SK-N-SH (cell line): ENCODE data around the gene PTGDS. TPM values are rescaled to one million over a fixed set of nuclear protein-coding genes. Genes with fewer than 3 reads are reported as not detected.

Experiments used
- CTCF ChIA-PET: fragments of 300-600, 350-600 bp; formaldehyde crosslinking; extraction: SDS; loops from one replicate; lab custom pipeline; 2021; lab: Yijun Ruan, JAX
- POLR2A ChIA-PET: fragments of 350-600 bp; sonication (Branson Sonifier 250); formaldehyde crosslinking; extraction: SDS; loops from one replicate; lab custom pipeline; 2020; ENCODE audit warnings: antibody characterized with exemption, inconsistent platforms; lab: Yijun Ruan, JAX
- DNase-seq: peaks from one replicate; pipeline ENCODE4 v3.0.0; 2012
- H2AFZ ChIP-seq: fragments of 200-600 bp; sonication (generic); 2 replicates; pipeline ENCODE4 v1.8.1; 2016; ENCODE audit warnings: antibody characterized with exemption, mild to moderate bottlenecking, low read depth
- H3F3A ChIP-seq: fragments of 200-600 bp; sonication (generic); replicated peaks from 2 replicates; pipeline ENCODE3; 2016; ENCODE audit warnings: antibody characterized with exemption, mild to moderate bottlenecking; ENCODE audit not compliant: insufficient read depth
- H3K27ac ChIP-seq, 2 experiments: fragments of 200-500 bp in 1 of 2; fragments of 200-600 bp in 1 of 2; sonication (Bioruptor generic) in 1 of 2; sonication (generic), shearing (Covaris generic) in 1 of 2; 2 replicates each; pipeline versions ENCODE4 v1.5.1 to v1.6.1; 2014 to 2016; ENCODE audit warnings: low read depth in 2 of 2, inconsistent platforms in 1 of 2, low read length in 1 of 2, mild to moderate bottlenecking in 1 of 2, mixed read lengths in 1 of 2
- H3K27me3 ChIP-seq: fragments of 200-600 bp; sonication (generic), shearing (Covaris generic); 2 replicates; pipeline ENCODE4 v1.6.1; 2016; ENCODE audit warnings: mixed run types; ENCODE audit not compliant: insufficient read depth
- H3K36me3 ChIP-seq, 2 experiments: fragments of 200-500 bp in 1 of 2; fragments of 200-600 bp in 1 of 2; sonication (Bioruptor generic) in 1 of 2; sonication (generic) in 1 of 2; replicated peaks in 1 of 2; 2 replicates each; pipeline versions ENCODE3 to v1.5.1; 2014 to 2016; ENCODE audit warnings: low read length in 1 of 2, mild to moderate bottlenecking in 1 of 2; ENCODE audit not compliant: insufficient read depth in 2 of 2, control insufficient read depth in 1 of 2
- H3K4me1 ChIP-seq, 2 experiments: fragments of 200-500 bp in 1 of 2; fragments of 200-600 bp in 1 of 2; sonication (Bioruptor generic) in 1 of 2; sonication (generic), shearing (Covaris generic) in 1 of 2; 2 replicates each; pipeline versions ENCODE4 v1.5.1 to v1.6.1; 2014 to 2016; ENCODE audit warnings: low read depth in 1 of 2, low read length in 1 of 2, mixed run types in 1 of 2; ENCODE audit not compliant: insufficient read depth in 2 of 2, control insufficient read depth in 1 of 2
- H3K4me2 ChIP-seq: fragments of 200-600 bp; sonication (generic), shearing (Covaris generic); 2 replicates; pipeline ENCODE4 v1.6.1; 2017; ENCODE audit warnings: mixed run types
- H3K4me3 ChIP-seq, 2 experiments: fragments of 200-500 bp in 1 of 2; fragments of 200-600 bp in 1 of 2; sonication (Bioruptor generic) in 1 of 2; sonication (generic), shearing (Covaris generic) in 1 of 2; 2 replicates each; pipeline versions ENCODE4 v1.5.1 to v1.8.1; 2014 to 2016; ENCODE audit warnings: low read depth in 2 of 2, inconsistent platforms in 1 of 2, low read length in 1 of 2, mild to moderate bottlenecking in 1 of 2, mixed read lengths in 1 of 2, moderate library complexity in 1 of 2
- H3K79me2 ChIP-seq: fragments of 200-600 bp; sonication (generic); 2 replicates; pipeline ENCODE4 v1.8.1; 2017; ENCODE audit warnings: mild to moderate bottlenecking; ENCODE audit not compliant: insufficient read depth
- H3K9ac ChIP-seq: fragments of 200-600 bp; sonication (generic); 2 replicates; pipeline ENCODE4 v1.6.1; 2017; ENCODE audit warnings: mixed run types
- H3K9me2 ChIP-seq: fragments of 200-600 bp; sonication (generic); 2 replicates; pipeline ENCODE4 v1.6.1; 2017; ENCODE audit warnings: mixed run types
- H3K9me3 ChIP-seq: fragments of 200-600 bp; sonication (generic); 2 replicates; pipeline ENCODE4 v1.6.1; 2017; ENCODE audit warnings: mixed run types, mild to moderate bottlenecking, moderate library complexity
- H4K20me1 ChIP-seq: fragments of 200-600 bp; sonication (generic); 2 replicates; pipeline ENCODE4 v1.6.1; 2017; ENCODE audit warnings: mild to moderate bottlenecking, mixed run types; ENCODE audit not compliant: insufficient read depth
- EP300 ChIP-seq, 2 experiments: IDR thresholded peaks; 2 replicates each; pipeline versions ENCODE4 v1.4.0 to v1.6.1; 2012; ENCODE audit warnings: borderline replicate concordance in 1 of 2, low read depth in 1 of 2, low read length in 1 of 2
- FOSL2 ChIP-seq: IDR thresholded peaks from 2 replicates; pipeline ENCODE4 v1.4.0; 2012; ENCODE audit warnings: low read depth, mild to moderate bottlenecking, moderate library complexity, borderline replicate concordance
- FOXM1 ChIP-seq: IDR thresholded peaks from 2 replicates; pipeline ENCODE4 v1.4.0; 2012; ENCODE audit warnings: low read depth, mild to moderate bottlenecking
- NFIC ChIP-seq: IDR thresholded peaks from 2 replicates; pipeline ENCODE4 v1.4.0; 2012; ENCODE audit warnings: borderline replicate concordance
- POLR2AphosphoS5 ChIP-seq: IDR thresholded peaks from 2 replicates; pipeline ENCODE4 v1.6.1; 2012; ENCODE audit warnings: low read depth, low read length
- RAD21 ChIP-seq: IDR thresholded peaks from 2 replicates; pipeline ENCODE4 v1.6.1; 2012; ENCODE audit warnings: mild to moderate bottlenecking, low read length
- SIN3A ChIP-seq: IDR thresholded peaks from 2 replicates; pipeline ENCODE4 v1.6.1; 2012; ENCODE audit warnings: low read depth, mild to moderate bottlenecking, low read length, moderate library complexity, borderline replicate concordance
- TCF12 ChIP-seq: IDR thresholded peaks from 2 replicates; pipeline ENCODE4 v1.4.0; 2012
- ZBTB33 ChIP-seq: IDR thresholded peaks from 2 replicates; pipeline ENCODE4 v1.4.0; 2012; ENCODE audit warnings: low read depth, borderline replicate concordance
- WGBS: methylation state at CpG from one replicate; pipeline ENCODE4 v1.1.6; 2017; ENCODE audit warnings: low lambda C conversion rate; 5-methylcytosine and 5-hydroxymethylcytosine counted together
- polyA plus RNA-seq, 3 experiments: library from polyadenylated mRNA; depleted of rRNA; stranded (reverse); fragments of >200 nt; gene quantifications; 2 replicates each; pipeline ENCODE4 v1.2.3, GENCODE V29; 2012
- TF ChIP-seq, protein P1 (sequence below): IDR thresholded peaks from 2 replicates; pipeline ENCODE4 v1.4.0; 2012; ENCODE audit warnings: low read depth, borderline replicate concordance
- TF ChIP-seq, protein P2 (sequence below): fragments of 150-350 bp; IDR thresholded peaks from 2 replicates; pipeline ENCODE4 v1.6.1; 2017; ENCODE audit warnings: antibody characterized with exemption, low read length, low read depth, borderline replicate concordance
- TF ChIP-seq, protein P3 (sequence below): IDR thresholded peaks from 2 replicates; pipeline ENCODE4 v1.4.0; 2012; ENCODE audit warnings: low read depth

Gene PTGDS
- polyA plus RNA-seq, 1 of the 3 experiments (the other 2 are of a cell fraction) = not detected

- Histone ChIP-seq H3K27ac (no peak overlapping the region), H2AFZ (no peak overlapping the region), H3F3A (no peaks in the 10 kb centered on the region), H3K9me2 (no peaks in the 10 kb centered on the region), H3K27me3 (no peaks in the 10 kb centered on the region), H3K79me2 (no peaks in the 10 kb centered on the region), H3K9ac (no peak overlapping the region), H3K36me3 (peaks cover 0 to 23% of the 10 kb centered on the region in 2 experiments), H3K4me2 (no peak overlapping the region), H4K20me1 (no peaks in the 10 kb centered on the region), H3K9me3 (no peaks in the 10 kb centered on the region), H3K4me3 (no peak overlapping the region), H3K4me1 (no peaks in the 10 kb centered on the region)
- ChIA-PET POLR2A (no interaction called here), CTCF (interaction anchor here (0.9 to 1.6 kb wide), 2 partner anchors 16 to 36 kb away, joined by 3 to 6 read pairs; partner anchors contain the start of gene PTGDS)
- no peak for DNase-seq
- TF ChIP-seq, protein P1, sequence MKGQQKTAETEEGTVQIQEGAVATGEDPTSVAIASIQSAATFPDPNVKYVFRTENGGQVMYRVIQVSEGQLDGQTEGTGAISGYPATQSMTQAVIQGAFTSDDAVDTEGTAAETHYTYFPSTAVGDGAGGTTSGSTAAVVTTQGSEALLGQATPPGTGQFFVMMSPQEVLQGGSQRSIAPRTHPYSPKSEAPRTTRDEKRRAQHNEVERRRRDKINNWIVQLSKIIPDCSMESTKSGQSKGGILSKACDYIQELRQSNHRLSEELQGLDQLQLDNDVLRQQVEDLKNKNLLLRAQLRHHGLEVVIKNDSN = no peak
- TF ChIP-seq EP300 (IDR thresholded peaks at IDR 0.05; ENCODE audit: borderline replicate concordance in 1 of 2, low read depth in 1 of 2, low read length in 1 of 2) = no peak
- TF ChIP-seq FOSL2 = no peak
- TF ChIP-seq, protein P2, sequence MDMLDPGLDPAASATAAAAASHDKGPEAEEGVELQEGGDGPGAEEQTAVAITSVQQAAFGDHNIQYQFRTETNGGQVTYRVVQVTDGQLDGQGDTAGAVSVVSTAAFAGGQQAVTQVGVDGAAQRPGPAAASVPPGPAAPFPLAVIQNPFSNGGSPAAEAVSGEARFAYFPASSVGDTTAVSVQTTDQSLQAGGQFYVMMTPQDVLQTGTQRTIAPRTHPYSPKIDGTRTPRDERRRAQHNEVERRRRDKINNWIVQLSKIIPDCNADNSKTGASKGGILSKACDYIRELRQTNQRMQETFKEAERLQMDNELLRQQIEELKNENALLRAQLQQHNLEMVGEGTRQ = no peak
- no peak for TF ChIP-seq FOXM1
- 97% methylated on average over 10 of the region's 20 CpGs for WGBS
Measured at GRCh38 chr9:137013571-137013940, 36.3 kb downstream of the PTGDS start.

DNA sequence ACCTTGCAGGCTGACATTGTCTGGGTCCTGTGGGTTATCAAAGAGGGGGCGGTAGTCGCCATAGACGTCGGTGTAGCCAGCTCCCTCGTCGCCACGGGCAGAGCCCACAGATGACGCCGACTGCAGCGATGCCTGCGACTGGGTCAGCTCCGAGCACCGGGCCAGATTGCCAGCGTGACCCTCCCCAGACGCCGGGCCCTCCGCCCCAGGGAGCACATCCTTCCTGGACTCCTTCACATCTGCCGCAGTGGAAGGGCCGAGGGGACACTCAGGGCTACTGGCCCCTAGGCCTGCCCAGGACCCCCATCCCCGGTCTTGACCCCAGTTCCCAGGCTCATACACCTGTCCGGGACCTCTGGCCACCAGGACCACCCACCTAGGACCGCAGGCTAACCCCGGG, 36.9 kb downstream of the PTGDS start:
- Histone ChIP-seq H4K20me1 (no peaks in the 10 kb centered on the region), H3K9me3 (no peaks in the 10 kb centered on the region), H3K9me2 (no peaks in the 10 kb centered on the region), H3K9ac (no peak overlapping the region), H3K27me3 (no peaks in the 10 kb centered on the region), H2AFZ (no peak overlapping the region), H3K79me2 (no peaks in the 10 kb centered on the region), H3K36me3 (peaks cover 0 to 23% of the 10 kb centered on the region in 2 experiments), H3K4me3 (no peak overlapping the region), H3K4me2 (no peak overlapping the region), H3K27ac (no peak overlapping the region), H3F3A (no peaks in the 10 kb centered on the region), H3K4me1 (no peaks in the 10 kb centered on the region)
- POLR2A ChIA-PET = interaction anchor here (1.2 kb wide), 1 partner anchor 22 kb away, joined by 3 read pairs; no protein-coding TSS in a partner anchor
- CTCF ChIA-PET = interaction anchor here (0.9 to 1.6 kb wide), 2 partner anchors 15 to 37 kb away, joined by 3 to 6 read pairs; partner anchors contain the start of gene PTGDS
- 100% methylated on average over 2 of the region's 23 CpGs for WGBS
- no peak for TF ChIP-seq EP300 (IDR thresholded peaks at IDR 0.05; ENCODE audit: borderline replicate concordance in 1 of 2, low read depth in 1 of 2, low read length in 1 of 2)
- no peak for DNase-seq

DNA sequence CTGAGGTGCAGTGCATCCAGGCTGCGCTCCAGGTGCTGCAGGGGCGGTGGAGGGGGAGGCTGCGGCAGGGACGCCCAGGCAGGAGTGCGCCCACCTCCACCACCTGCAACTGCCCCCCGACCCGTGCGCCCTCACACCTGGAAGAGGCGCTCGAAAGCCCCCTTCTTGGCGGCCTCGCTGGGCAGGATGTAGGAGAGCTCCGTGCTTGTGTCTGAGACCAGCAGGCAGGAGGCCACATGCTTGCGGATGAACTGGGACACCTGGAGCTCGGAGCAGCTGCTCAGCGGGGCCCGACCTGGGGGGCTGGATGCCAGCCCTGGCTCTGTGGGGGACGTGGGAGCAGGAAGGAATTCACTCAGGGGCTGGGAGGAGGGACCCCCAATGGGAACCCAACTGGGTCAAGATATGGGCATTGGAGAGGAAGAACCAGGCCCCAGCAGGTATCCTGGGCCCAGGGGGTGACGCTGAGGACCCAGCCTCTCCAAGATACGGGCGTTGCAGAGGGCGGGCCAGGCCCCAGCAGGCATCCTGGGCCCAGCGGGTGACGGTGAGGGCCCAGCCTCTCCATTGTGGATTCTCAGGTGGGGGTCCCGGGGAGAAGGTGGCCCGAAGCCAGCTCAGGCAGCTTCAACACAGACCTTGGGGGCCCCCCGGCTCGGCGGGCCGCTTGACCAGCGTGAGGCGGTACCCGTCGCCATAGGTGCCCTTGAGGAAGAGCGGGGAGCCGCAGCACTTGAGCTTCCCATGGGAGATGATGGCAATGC, 37.7 kb downstream of the PTGDS start:
- WGBS = 94% methylated on average over 21 of the region's 36 CpGs
- H4K20me1 ChIP-seq = no peaks in the 10 kb centered on the region
- H2AFZ ChIP-seq = no peak overlapping the region
- no peak overlapping the region for H3K4me3 ChIP-seq
- no peaks in the 10 kb centered on the region for H3K4me1 ChIP-seq
- no peak overlapping the region for H3K9ac ChIP-seq
- H3K79me2 ChIP-seq = no peaks in the 10 kb centered on the region
- CTCF ChIA-PET = interaction anchor here (0.6 to 1.6 kb wide), 4 partner anchors 10 to 14 kb away, joined by 3 to 6 read pairs (median 4); no protein-coding TSS in a partner anchor
- H3F3A ChIP-seq = no peaks in the 10 kb centered on the region
- no peaks in the 10 kb centered on the region for H3K9me2 ChIP-seq
- no peaks in the 10 kb centered on the region for H3K27me3 ChIP-seq
- POLR2A ChIA-PET = interaction anchor here (1.2 kb wide), 1 partner anchor 23 kb away, joined by 3 read pairs; no protein-coding TSS in a partner anchor
- TF ChIP-seq EP300 (IDR thresholded peaks at IDR 0.05; ENCODE audit: borderline replicate concordance in 1 of 2, low read depth in 1 of 2, low read length in 1 of 2) = no peak
- no peak for TF ChIP-seq FOSL2
- TF ChIP-seq TCF12 = no peak
- TF ChIP-seq ZBTB33 = no peak
- TF ChIP-seq SIN3A = no peak
- no peak for TF ChIP-seq RAD21
- TF ChIP-seq, protein P3, sequence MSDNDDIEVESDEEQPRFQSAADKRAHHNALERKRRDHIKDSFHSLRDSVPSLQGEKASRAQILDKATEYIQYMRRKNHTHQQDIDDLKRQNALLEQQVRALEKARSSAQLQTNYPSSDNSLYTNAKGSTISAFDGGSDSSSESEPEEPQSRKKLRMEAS = no peak
- no peak for TF ChIP-seq NFIC
- no peak for TF ChIP-seq POLR2AphosphoS5
- TF ChIP-seq, protein P1 = no peak
- TF ChIP-seq, all 33 proteins: peak for 0
- no peak overlapping the region for H3K27ac ChIP-seq
- no peaks in the 10 kb centered on the region for H3K9me3 ChIP-seq
- no peak for DNase-seq
- peaks cover 0 to 17% of the 10 kb centered on the region in 2 experiments for H3K36me3 ChIP-seq
- H3K4me2 ChIP-seq = no peak overlapping the region
